HG03432 (cell line): ENCODE results near the gene TMEM267.
"Not testable (repeated sequence)": the region's sequence is repeated elsewhere in the genome, so short reads cannot be mapped to it uniquely, and the experiment has no call there.

ENCODE experiments used
- ATAC-seq: cut with Tn5 transposase; IDR thresholded peaks from one replicate; pipeline ENCODE4 v1.9.1; 2021; ENCODE audit warnings: mild to moderate bottlenecking, moderate library complexity; ENCODE audit not compliant: unreplicated experiment

Gene TMEM267, protein sequence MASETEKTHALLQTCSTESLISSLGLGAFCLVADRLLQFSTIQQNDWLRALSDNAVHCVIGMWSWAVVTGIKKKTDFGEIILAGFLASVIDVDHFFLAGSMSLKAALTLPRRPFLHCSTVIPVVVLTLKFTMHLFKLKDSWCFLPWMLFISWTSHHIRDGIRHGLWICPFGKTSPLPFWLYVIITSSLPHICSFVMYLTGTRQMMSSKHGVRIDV

DNA sequence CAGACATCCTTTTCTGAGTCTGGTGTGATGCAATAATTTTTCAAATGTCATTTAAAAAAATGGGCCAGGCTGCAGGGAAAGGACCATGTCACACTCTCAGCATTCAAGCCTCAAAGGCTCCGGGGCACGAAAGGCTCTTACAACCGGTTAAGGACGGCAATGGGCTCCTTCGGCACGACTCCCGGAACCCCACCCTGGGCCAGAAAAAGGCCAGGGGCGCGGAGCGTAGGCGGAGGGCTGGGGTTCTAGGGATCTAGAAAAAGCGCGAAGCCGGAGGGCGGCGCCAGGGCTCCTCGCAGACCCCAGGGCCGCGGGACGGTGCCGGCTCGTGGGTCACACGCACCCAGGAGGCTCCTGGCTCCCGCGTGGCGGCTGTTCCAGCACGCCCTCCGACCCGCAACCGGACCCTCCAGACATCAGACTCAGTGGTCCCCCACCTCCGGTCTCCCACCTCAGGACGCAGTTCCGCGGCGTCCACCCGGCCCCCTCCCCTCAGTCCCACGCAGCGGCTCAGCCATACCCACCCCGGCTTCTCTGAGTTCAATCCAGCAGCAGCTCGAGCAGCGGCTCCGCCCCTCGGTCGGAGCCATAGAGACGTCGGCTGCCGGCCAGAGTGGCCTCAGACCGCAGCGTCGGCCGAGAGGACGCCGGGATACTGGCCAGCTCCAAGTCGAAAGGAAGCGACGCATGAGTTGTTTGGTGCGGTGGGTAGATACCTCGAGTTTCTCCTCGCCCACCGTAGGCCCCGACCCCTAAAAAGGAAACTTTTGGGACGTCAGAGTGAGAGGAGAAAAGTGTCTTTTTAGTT, at the start of gene TMEM267:
TMEM267 (minus strand) TSS at position 568 of the 808 bp plus-strand sequence. CDS start 29,896 bp downstream, outside the sequence.
- peak; percentile 92 for ATAC-seq

DNA sequence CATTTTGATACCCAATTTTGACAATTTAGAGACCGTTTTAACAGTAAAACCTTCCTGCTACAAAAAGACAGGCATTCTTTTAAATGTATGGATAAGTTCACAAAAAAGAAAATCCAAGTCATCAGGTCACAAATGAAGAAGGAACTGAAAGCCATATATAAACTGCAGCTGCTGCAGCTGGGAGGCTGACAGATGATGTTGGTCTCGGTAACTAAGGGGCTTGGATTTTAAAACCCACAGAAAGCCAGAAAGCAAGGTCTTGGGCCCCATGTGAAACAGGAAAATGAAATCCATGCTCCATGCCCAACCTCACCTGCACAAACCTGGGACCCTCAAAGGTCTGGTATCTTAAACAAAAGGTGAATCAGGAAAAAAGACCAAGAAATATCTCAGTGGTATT, 47.0 kb upstream of the TMEM267 start:
- ATAC-seq, result no peak

DNA sequence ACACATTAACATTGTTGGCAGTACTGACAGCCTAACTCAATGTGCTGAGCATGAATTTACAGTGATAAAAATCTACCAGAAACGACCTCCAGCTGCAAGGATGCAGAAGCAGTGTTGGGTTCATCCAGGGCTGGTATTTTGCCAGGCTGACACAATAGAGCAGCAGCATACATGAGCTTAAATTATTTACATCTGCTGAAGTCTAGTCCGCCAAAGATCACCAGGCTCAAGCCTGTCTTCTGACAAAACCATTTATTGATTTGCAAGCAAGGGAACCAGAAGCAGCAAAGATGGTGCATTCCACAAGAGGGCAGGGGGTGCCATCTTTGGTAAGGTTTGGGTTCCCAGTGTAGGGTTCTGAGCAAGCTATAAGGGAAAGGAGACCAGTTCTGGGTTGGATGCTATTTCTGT, 40.0 kb upstream of the TMEM267 start:
- ATAC-seq, result no peak

DNA sequence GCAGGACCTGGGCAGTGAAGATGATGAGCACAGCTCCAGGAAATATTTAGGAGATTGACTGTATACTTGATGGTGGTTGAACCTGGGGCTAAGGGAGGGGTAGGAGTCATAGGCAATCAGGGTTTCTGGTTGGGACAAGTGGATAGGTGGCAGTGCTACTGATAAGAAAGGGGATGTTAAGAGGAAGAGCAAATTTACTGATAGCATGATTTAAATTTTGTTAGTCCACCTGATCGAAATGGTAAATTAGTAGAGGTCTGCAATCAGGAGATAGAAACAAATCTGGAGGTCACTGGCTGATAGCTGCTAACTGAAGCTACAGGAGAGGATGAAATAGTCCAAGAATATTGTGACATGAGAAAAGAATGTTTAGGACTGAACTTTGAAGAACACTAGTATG, 37.0 kb upstream of the TMEM267 start:
- no peak for ATAC-seq

DNA sequence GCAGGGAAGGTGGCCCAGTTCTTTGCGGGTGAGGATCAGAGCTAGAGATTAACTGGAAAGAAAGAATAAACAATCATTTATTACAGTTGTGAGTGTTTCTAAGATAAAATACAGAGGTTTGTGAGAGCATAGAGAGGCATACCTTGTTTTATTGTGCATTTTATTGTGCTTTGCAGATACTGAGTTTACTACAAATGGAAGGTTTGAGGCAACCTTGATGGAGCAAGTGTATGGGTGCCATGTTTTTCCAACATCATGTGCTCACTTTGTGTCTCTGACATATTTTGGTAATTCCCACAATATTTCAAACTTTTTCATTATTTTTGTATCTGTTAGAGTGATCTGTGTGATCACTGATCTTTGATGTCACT, 32.0 kb upstream of the TMEM267 start:
- ATAC-seq, result no peak

DNA sequence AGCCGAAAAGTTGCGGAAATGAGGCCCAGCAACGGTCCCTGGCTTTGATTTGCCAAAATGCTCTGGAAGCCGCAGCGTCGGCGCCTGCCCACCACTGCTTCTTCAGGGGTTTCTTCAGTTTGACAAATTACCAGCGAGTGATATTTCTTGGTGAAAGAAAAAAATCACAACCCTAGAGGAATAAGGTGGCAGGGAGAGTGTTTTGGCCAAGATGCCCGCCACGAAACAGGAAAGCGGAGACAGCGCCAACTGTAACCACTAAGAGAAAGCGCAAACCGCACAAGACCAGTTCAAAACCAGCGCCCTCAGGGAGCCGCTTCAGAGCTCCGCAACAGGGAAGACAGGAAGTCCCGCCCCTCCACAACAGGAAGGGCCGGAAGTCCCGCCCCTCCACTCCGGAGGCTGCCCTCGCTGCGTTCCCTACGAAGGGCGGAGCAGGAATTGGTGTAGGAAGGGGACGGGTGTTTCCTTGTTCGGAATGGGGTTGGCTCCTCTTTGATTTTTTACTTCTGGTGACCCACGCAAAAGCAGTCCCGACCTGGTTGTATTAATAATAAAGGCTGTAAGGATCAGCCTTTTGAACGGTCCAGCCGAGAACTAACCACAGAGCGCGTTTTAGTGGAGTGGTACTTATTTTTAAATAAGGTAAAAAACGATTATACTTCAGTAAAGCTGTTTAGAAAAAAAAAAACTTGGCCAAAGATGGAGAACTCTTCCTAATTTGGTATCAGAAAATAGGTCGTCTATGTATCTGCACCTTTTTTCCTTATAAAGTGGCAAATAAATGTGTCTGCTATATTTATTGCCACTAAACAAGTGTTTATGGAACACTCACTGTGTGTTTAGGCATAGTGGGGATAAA, 31.4 kb upstream of the TMEM267 start, which contains the start of gene C5orf34:
C5orf34 (minus strand) TSS at position 333 of the 862 bp plus-strand sequence. CDS start 5,809 bp downstream, outside the sequence.
- peak; percentile 99 for ATAC-seq

DNA sequence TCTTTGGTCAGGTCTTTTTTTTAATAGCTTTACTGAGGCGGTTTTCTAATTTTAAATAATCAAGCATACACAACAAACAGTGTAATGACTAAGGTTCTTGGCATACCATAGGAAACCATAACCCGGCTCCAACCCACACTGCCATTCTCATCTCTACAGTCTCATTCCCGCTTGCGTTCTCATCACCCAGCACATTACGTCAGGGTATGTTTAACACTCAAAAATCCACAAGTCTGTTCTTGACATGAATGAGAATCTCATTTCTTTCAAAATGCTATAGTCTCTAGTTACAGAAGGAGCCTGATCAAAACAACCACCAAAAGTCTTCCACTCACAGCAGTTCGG, 30.8 kb upstream of the TMEM267 start:
- ATAC-seq, result peak; percentile 34

DNA sequence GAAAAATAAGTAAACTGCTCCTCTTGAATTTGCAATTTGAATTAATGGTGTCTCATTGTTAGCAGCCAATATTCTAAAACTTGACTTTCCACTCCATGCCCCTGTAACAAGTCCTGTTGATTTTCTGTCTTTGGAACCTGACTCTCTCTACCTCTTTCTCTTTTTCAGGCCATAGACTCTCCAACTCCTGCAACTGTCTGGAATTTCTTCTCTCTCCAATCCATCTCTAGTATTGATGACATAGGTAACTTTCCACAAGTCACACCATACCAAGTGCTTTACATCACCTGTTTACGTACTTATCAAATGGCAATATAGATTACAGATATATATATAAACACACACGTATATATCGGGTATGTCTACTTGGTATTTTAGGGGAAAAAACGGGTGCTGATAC, 30.4 kb upstream of the TMEM267 start:
- ATAC-seq, result no peak

DNA sequence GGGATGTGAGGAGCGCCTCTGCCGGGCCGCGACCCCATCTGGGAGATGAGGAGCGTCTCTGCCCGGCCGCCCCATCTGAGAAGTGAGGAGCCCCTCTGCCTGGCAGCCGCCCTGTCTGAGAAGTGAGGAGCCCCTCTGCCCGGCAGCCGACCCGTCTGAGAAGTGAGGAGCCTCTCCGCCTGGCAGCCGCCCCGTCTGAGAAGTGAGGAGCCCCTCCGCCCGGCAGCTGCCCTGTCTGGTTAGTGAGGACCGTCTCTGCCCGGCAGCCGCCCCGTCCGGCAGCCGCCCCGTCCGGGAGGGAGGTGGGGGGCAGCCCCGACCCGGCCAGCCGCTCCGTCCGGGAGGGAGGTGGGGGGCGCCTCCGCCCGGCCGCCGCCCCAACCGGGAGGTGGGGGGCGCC, 27.4 kb upstream of the TMEM267 start:
- not testable (repeated sequence) for ATAC-seq

DNA sequence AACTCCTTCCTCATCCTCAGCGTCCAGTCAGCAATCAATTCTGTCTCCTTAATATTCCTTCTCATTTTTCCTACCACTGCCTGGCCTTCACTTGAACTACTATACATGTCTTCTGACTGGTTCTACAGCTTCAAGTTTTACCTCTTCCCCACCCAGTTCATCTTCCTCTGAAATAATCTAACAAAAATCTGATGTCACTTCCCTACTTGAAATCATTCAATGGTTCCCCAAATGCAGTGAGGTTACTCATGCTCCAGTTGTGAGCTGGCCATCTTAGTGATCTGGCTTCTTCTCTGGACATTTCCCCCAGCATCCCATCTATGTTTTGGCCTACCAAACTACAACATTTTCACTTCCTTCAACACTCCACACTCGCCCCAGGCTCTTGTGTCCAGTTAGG, 14.9 kb upstream of the TMEM267 start:
- no peak for ATAC-seq

DNA sequence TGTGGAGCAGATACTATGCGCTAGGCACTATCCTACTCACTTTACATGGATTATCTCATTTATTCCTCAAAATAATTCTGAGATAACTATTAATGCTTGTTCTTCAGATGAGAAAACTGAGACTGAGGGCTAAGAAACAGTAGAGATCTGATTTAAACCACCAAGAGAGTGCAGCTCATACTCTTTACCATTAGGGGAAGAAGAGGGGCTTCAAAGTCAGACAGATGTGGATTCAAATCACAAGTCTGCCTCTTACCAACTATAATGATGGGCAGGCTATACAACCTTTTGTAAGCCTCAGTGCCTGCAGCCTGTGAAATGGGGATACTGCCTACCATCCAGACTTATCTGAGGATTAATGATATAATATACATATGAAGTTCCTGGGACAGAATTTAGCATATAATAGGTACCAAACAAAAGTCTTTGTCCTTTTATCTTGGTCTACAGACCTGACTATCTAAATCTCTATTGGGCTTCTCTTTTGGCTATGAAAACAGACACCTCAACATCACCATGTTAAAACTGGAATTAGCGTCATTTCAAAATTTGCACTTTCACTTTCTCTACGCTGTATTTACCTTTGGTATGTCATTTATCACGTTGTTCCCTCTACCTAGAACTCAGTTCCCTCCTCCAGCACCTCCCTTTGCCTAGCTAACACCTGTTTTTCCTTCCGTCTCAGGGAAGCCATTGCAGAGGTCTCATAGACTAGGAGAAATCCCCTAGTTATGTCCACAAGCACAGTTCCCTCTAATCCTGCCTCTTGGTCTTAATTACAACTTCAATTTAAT, 13.8 kb upstream of the TMEM267 start:
- ATAC-seq, result no peak

DNA sequence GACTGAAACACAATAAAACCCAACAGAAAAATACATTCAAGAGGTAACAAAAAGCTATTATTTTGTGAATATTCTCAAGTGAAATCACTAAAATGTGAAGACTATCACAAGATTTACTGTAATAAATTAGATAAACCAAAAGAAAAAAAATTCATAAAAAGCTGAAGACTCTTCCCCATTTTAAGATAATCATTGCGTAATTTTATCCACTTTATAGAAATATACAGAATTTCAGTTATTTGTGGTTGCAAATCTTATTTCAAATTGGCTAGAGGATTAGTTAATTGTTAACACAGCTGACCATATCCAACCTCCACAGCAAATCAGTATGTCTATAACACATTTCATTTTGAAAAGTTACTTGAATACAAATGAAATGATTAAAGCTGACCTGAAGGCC, 7.7 kb upstream of the TMEM267 start:
- no peak for ATAC-seq

DNA sequence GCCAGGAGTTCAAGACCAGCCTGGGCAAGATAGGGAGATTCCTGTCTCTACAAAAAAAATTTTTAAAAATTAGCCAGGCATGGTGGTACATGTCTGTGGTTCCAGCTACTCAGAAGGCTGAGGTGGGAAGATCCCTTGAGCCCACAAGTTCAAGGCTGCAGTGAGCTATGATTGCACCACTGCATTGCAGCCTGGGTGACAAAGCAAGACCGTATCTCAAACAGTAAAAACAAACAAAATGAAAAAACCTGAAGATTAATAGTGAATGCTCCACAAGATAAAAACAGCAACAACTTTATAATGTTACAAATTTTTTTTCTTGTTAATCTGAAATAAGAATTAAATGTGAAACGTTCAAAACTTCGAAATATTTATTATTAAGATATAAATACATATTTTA, 2.7 kb upstream of the TMEM267 start:
- no peak for ATAC-seq

DNA sequence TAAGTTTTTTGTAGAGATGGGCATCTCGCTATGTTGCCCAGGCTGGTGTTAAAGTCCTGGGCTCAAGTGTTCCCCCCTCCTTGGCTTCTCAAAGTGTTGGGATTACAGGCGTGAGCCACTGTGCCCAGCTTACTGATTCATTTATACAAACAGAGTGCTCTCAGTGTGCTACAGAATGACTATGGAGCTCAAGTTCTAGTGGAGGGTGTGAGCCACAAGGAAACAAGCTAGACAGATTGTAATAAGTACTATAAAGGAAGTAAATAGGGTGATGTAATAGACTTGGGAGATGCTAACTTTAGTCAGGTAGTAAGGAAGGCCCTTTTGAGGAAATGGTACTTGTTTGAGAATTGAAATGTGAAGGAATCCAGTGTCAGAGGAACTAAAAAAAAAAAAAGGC, 1.7 kb upstream of the TMEM267 start:
- no peak for ATAC-seq

DNA sequence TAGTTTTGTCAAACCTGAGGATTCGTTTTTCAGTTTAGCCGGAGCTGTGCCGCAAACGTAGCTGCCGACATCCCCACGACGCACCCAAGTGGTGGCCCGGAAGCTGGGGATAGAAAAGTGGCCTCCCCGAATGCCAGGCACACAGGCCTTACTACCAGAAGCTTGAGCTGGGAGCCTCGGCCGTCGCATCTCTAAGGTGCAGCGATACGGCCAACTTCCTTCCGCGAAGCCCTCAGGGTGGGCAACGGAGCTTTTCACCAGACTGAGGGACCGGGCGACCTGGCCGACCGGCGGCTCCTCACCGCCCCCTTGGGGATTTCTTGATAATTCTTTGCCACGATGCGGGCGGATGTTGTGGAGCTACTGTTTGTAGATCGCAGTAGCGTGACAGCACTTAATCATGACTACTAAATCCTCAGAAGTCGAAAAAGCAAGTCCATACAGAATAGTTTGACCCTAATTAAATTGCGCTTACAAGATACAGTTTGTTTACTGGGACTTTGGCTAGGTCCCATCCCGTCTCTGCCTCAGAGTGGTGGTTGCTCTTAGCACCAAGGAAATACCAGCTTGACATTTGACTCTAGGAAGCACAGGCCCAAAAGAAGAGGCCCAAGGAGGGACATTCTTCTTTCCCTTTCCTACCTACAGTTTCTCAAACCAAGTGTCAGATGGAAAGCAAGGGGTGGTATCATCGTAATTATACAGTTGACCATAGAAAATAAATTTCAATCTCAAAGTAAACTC, 613 bp upstream of the TMEM267 start:
- peak; percentile 76 for ATAC-seq

DNA sequence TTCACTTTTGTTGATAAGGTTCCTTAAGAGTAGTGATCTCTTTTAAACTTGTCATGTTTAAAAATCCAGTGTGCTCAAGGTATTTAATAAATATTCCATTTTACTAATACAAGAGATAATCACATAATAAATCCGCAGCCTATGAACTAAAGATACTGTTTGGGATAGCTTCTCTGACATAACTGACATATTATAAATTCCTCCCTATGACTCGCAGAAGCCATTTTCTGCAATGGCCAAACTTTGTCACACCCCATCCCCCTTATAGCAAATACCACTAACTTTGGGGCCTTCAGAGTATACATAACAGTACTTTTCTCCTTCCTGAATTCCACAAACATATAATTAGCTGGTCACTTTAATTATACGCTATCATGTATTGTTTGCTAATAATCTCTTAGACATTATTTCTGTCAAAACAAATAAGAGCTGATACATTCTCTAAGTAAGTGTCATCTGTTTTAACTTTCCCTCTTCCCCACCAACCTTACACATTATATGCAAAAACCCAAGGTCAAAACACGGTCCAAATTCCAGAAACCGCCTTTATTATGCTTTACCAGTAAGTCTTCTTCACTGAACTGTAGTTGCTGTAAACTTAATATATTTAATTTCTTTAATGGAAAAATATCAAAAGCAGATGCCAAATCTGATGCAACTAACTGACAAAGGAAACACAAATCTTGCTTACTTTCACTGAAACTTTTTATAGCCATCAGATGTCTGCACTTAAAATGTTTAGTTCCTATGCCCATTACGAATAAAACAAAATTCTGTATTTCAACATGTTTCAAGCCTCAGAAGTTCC, 971 bp downstream of the TMEM267 start:
- ATAC-seq, result no peak

DNA sequence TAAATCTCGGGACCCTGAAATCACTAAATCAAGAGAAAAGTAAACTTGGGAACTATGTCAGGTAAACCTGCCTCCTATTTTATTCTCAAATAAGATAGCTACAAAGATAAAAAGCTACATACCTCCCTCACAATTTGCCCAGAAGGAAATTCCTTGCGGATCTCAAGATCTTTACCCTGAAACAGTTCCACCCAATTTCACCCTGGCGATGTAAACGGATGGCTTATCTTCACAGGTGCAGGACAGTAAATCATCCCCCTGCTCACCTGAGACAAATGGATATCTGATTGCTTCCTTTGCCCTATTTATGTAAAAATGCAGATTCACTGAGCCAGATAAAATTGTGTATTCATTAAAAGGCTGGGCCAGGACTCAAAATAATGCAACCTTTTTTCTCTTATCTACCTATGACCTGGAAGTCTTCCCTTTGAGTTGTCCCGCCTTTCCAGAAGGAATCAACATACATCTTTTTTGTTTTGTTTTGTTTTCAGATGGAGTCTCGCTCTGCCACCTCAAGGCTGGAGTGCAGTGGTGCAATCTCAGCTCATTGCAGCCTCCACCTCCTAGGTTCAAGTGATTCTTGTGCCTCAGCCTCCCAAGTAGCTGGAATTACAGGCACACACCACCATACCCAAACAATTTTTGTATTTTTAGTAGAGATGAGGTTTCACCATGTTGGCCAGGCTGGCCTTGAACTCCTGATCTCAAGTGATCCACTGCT, 13.8 kb downstream of the TMEM267 start:
- no peak for ATAC-seq

DNA sequence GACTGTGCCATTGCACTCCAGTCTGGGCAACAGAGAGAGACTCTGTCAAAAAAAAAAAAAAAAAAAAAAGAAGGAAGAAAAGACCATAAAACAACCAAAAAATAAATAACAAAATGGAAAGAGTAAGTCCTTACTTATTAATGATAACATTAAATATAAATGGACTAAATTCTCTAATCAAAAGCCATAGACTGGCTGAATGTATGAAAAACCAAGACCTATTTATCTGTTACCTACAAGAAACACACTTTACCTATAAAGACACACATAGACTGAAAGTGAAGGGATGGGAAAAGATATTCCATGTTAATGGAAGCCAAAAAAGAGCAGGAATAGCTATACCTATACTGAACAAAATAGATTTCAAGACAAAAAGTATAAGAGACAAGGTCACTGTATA, 16.6 kb downstream of the TMEM267 start:
- ATAC-seq, result no peak

DNA sequence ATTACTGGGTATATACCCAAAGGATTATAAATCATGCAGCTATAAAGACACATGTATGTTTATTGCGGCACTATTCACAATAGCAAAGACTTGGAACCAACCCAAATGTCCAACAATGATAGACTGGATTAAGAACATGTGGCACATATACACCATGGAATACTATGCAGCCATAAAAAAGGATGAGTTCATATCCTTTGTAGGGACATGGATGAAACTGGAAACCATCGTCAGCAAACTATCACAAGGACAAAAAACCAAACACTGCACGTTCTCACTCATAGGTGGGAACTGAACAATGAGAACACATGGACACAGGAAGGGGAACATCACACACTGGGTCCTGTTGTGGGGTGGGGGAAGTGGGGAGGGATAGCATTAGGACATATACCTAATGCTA, 18.2 kb downstream of the TMEM267 start:
- not testable (repeated sequence) for ATAC-seq
